WTC11 (cell line): ENCODE measurements around the gene MDM4. TPM values are rescaled to one million over a fixed set of nuclear protein-coding genes. Genes with fewer than 3 reads are reported as not detected.
A peak's percentile ranks its signal among the peaks of the same experiment; 100 is the strongest.

Experiments
- ATAC-seq: fragments of 200-7000 bp; cut with Tn5 transposase; 2 replicates; pipeline ENCODE4 v1.10.0; 2021; ENCODE audit warnings: mild to moderate bottlenecking, moderate library complexity
- CTCF ChIA-PET: fragments of 300-600 bp; sonication (Branson Sonifier 250); formaldehyde crosslinking; loops from one replicate; lab custom pipeline; 2021; ENCODE audit warnings: antibody characterized with exemption; lab: Charles Lee
- POLR2A ChIA-PET: fragments of 350-600 bp; sonication (Branson Sonifier 250); formaldehyde crosslinking; loops from one replicate; lab custom pipeline; 2021; ENCODE audit warnings: antibody characterized with exemption; lab: Charles Lee
- DNase-seq: peaks from one replicate; pipeline ENCODE4 v3.0.0; 2021; ENCODE audit warnings: low spot score
- H3K27ac Mint-ChIP-seq: 2 replicates; pipeline ENCODE4 v1.8.0; 2021; ENCODE audit warnings: mixed read lengths
- H3K27me3 Mint-ChIP-seq: 2 replicates; pipeline ENCODE4 v1.8.0; 2021; ENCODE audit warnings: low read depth, mild to moderate bottlenecking, moderate library complexity, mixed read lengths
- H3K36me3 Mint-ChIP-seq: 2 replicates; pipeline ENCODE4 v1.8.0; 2021; ENCODE audit warnings: mixed read lengths
- H3K4me1 Mint-ChIP-seq: 2 replicates; pipeline ENCODE4 v1.8.0; 2022; ENCODE audit warnings: mixed read lengths
- H3K4me3 Mint-ChIP-seq: 2 replicates; pipeline ENCODE4 v1.8.0; 2021; ENCODE audit warnings: mild to moderate bottlenecking, moderate library complexity, mixed read lengths
- H3K9me3 Mint-ChIP-seq: 2 replicates; pipeline ENCODE4 v1.8.0; 2021; ENCODE audit warnings: mixed read lengths
- JUN ChIP-seq: sonication (generic); formaldehyde crosslinking; IDR thresholded peaks from 2 replicates; pipeline ENCODE4 v1.8.0; 2023; ENCODE audit warnings: mild to moderate bottlenecking, missing genetic modification reagents
- KAT7 ChIP-seq: sonication (generic); formaldehyde crosslinking; IDR thresholded peaks from 2 replicates; pipeline ENCODE4 v1.8.1; 2023; ENCODE audit warnings: missing genetic modification reagents, mild to moderate bottlenecking, borderline replicate concordance
- NFATC4 ChIP-seq: fragments of 250-450 bp; sonication (Bioruptor Pico); IDR thresholded peaks from 2 replicates; pipeline ENCODE4 v1.9.0; 2021; ENCODE audit warnings: mild to moderate bottlenecking
- NFE2L1 ChIP-seq: sonication (generic); formaldehyde crosslinking; IDR thresholded peaks from 2 replicates; pipeline ENCODE4 v1.8.1; 2023; ENCODE audit warnings: missing genetic modification reagents
- NR3C1 ChIP-seq: sonication (generic); formaldehyde crosslinking; conservative IDR thresholded peaks from 2 replicates; pipeline ENCODE4 v1.8.1; 2023; ENCODE audit warnings: low read depth, mild to moderate bottlenecking, missing genetic modification reagents
- SOX15 ChIP-seq: fragments of 250-450 bp; sonication (Bioruptor Pico); IDR thresholded peaks from 2 replicates; pipeline ENCODE4 v1.9.0; 2021; ENCODE audit warnings: mild to moderate bottlenecking
- TEAD4 ChIP-seq: sonication (generic); formaldehyde crosslinking; IDR thresholded peaks from 2 replicates; pipeline ENCODE4 v1.8.0; 2022; ENCODE audit warnings: mild to moderate bottlenecking, missing genetic modification reagents
- ZNF138 ChIP-seq: sonication (generic); formaldehyde crosslinking; conservative IDR thresholded peaks from 2 replicates; pipeline ENCODE4 v1.8.1; 2022; ENCODE audit warnings: mild to moderate bottlenecking, moderate library complexity, missing genetic modification reagents
- ZNF263 ChIP-seq: sonication (generic); formaldehyde crosslinking; IDR thresholded peaks from 2 replicates; pipeline ENCODE4 v1.8.1; 2022; ENCODE audit warnings: low read depth, mild to moderate bottlenecking, moderate library complexity, missing genetic modification reagents
- ZNF416 ChIP-seq: fragments of 250-450 bp; sonication (Bioruptor Pico); IDR thresholded peaks from 2 replicates; pipeline ENCODE4 v1.9.0; 2021; ENCODE audit warnings: mild to moderate bottlenecking, inconsistent platforms
- ZNF423 ChIP-seq: fragments of 250-450 bp; sonication (Bioruptor Pico); IDR thresholded peaks from 2 replicates; pipeline ENCODE4 v2.1.2; 2022; ENCODE audit warnings: mild to moderate bottlenecking, moderate library complexity
- ZNF671 ChIP-seq: fragments of 250-450 bp; sonication (Bioruptor Pico); IDR thresholded peaks from 2 replicates; pipeline ENCODE4 v1.8.0; 2021; ENCODE audit warnings: mild to moderate bottlenecking
- total RNA-seq: library from RNA; stranded (reverse); gene quantifications from 3 replicates; pipeline ENCODE4 v1.2.3, GENCODE V29; 2021
- TF ChIP-seq, protein P1 (sequence below): sonication (generic); formaldehyde crosslinking; IDR thresholded peaks from 2 replicates; pipeline ENCODE4 v1.8.0; 2022; ENCODE audit warnings: mild to moderate bottlenecking, missing genetic modification reagents
- TF ChIP-seq, protein P2 (sequence below): sonication (generic); formaldehyde crosslinking; IDR thresholded peaks from 2 replicates; pipeline ENCODE4 v1.8.0; 2022; ENCODE audit warnings: mild to moderate bottlenecking, missing genetic modification reagents
- TF ChIP-seq, protein P3 (sequence below): sonication (generic); formaldehyde crosslinking; IDR thresholded peaks from 2 replicates; pipeline ENCODE4 v1.8.1; 2022; ENCODE audit warnings: mild to moderate bottlenecking, missing genetic modification reagents, moderate library complexity, borderline replicate concordance
- TF ChIP-seq, protein P4 (sequence below): sonication (generic); formaldehyde crosslinking; IDR thresholded peaks from 2 replicates; pipeline ENCODE4 v1.8.1; 2023; ENCODE audit warnings: mild to moderate bottlenecking, missing genetic modification reagents
- TF ChIP-seq, protein P5 (sequence below): fragments of 200-600 bp; IDR thresholded peaks from 2 replicates; pipeline ENCODE4 v1.8.0; 2022; ENCODE audit warnings: antibody characterized with exemption
- TF ChIP-seq, protein P6 (sequence below): fragments of 250-450 bp; sonication (Bioruptor Pico); IDR thresholded peaks from 2 replicates; pipeline ENCODE4 v2.1.2; 2022; ENCODE audit warnings: mild to moderate bottlenecking, moderate library complexity
- TF ChIP-seq, protein P7 (sequence below): fragments of 250-450 bp; sonication (Bioruptor Pico); IDR thresholded peaks from 2 replicates; pipeline ENCODE4 v1.8.0; 2021; ENCODE audit warnings: mild to moderate bottlenecking

MDM4 gene
- total RNA-seq, 1 experiment from 2014 or later = 76.2 TPM

DNA sequence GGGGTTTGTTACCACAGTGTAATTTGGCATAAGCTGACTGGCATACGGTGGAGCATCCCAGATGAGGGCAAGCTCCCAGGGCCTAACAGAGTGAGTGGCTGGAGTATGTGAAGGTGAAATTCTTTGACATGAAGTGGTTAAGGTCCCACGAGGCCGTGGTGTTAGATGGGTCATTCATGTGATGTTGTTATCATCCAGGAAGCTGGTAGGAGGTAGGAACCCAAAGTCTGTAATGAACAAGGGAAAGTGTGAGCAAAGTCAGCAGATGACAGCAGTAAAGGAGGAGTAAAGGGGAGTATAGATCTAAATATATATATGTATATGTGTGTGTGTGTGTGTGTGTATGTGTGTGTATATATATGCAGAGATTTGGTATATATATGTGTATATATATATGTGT lies 47.6 kb downstream of the MDM4 start:
- Mint-ChIP-seq H3K27me3 (peaks cover 2% of the 10 kb centered on the region), H3K9me3 (no peaks in the 10 kb centered on the region), H3K4me3 (no peak overlapping the region), H3K27ac (no peak overlapping the region), H3K4me1 (peaks cover 55% of the 10 kb centered on the region), H3K36me3 (0 out of 2 replicates have a peak, but pooled peaks cover 3% of the 10 kb centered on the region)
- no peak for TF ChIP-seq KAT7 (CRISPR knock-in tag)
- DNase-seq = no peak
- ATAC-seq = no peak
- CTCF ChIA-PET = interaction anchor here (1.0 kb wide), 1 partner anchor 243 kb away, joined by 7 read pairs; no protein-coding TSS in a partner anchor
- POLR2A ChIA-PET = no interaction called here

DNA sequence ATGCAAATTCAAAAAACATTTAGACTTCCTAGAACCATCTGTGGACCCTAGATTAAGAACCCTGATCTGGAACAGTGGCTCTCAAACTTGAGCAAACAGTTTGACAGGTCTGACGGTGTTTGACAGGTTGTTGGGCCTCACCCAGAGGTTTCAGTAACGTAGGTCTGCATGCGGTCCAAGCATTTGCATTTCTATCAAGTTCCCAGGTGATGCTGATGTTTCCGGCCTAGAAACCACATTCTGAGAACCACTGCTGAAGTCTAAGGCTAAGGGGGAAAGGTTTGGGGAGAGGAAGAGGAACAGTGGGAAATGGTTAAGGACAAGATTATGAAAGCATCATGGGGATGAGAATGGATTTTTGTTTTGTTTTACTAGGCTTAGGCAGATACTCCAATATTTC lies 48.6 kb downstream of the MDM4 start:
- CTCF ChIA-PET = interaction anchor here (1.0 to 4.7 kb wide), 16 partner anchors 10 to 243 kb away, joined by 3 to 216 read pairs (median 9); partner anchors contain the start of gene PIK3C2B
- TF ChIP-seq, protein P1, sequence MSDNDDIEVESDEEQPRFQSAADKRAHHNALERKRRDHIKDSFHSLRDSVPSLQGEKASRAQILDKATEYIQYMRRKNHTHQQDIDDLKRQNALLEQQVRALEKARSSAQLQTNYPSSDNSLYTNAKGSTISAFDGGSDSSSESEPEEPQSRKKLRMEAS (CRISPR knock-in tag) = 0 out of 2 replicates have a peak, but pooled peaks have one; percentile 5
- TF ChIP-seq, protein P2, sequence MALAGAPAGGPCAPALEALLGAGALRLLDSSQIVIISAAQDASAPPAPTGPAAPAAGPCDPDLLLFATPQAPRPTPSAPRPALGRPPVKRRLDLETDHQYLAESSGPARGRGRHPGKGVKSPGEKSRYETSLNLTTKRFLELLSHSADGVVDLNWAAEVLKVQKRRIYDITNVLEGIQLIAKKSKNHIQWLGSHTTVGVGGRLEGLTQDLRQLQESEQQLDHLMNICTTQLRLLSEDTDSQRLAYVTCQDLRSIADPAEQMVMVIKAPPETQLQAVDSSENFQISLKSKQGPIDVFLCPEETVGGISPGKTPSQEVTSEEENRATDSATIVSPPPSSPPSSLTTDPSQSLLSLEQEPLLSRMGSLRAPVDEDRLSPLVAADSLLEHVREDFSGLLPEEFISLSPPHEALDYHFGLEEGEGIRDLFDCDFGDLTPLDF (CRISPR knock-in tag) = no peak
- no peak for TF ChIP-seq KAT7 (CRISPR knock-in tag)
- DNase-seq (no peak), ATAC-seq (no peak)
- POLR2A ChIA-PET = interaction anchor here (1.8 kb wide), 1 partner anchor 242 kb away, joined by 5 read pairs; no protein-coding TSS in a partner anchor
- Mint-ChIP-seq H3K27ac (peak overlapping the region; percentile 52), H3K4me1 (peaks cover 61% of the 10 kb centered on the region), H3K4me3 (no peak overlapping the region), H3K27me3 (peaks cover 6% of the 10 kb centered on the region), H3K36me3 (0 out of 2 replicates have a peak, but pooled peaks cover 3% of the 10 kb centered on the region), H3K9me3 (no peaks in the 10 kb centered on the region)

DNA sequence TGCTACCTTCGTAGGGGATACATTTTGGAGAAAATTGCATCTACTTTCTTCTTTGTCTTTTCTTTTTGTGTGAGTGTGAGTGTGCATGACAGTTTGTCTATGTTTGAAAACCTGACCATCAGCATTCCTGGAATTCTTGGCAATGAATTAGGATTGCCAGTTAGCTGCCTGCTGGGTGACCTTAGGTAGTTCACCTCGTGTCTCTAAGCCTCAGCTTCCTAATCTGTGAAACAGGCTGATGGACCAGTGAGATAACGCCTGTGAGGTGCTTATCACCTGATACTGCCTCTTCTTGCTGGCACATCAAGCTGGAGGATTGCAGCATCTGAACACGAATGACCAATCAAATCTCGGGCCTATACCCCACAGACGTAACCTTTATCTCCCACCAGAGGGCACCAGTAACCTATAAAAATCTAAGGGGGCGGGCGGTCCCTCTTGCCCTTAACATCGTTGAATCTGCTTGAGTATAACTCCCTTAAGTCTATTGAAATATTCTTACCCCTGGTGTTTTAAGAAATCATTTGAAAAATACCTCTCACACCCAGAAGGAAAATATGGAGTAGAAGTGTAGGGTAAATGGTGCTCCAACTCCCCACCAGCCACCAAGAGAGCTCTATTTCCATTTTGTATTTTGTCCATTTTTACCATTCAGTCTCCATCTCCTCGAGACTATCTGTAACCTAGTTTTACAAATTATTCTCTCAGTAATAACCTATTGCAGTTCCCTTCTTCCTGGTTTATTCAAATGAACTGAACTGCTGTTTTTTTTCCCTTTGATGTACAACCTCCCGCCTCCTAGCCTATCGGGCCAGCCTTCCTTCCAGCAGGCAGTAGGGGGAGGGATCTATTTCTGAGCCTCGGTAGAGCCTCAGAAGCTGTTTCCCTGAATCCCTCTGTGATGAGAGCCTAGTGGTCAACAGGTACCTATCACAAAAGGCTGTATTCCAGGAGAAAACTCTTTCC lies 49.7 kb downstream of the MDM4 start:
- ATAC-seq = peak; percentile 85
- ChIA-PET CTCF (interaction anchor here (0.6 to 4.7 kb wide), 60 partner anchors 9 to 496 kb away, joined by 3 to 216 read pairs (median 5); partner anchors contain the start of genes LRRN2, MDM4 and PIK3C2B), POLR2A (interaction anchor here (0.6 to 1.8 kb wide), 5 partner anchors 8 to 241 kb away, joined by 3 to 5 read pairs (median 3); partner anchors contain the start of gene LRRN2)
- H3K27ac Mint-ChIP-seq = peak overlapping the region; percentile 71
- H3K9me3 Mint-ChIP-seq = peaks cover 4% of the 10 kb centered on the region; the same call in 1 of the 2 replicates
- DNase-seq = peak; percentile 40
- peaks cover 7% of the 10 kb centered on the region; the same call in 1 of the 2 replicates for H3K36me3 Mint-ChIP-seq
- peaks cover 6% of the 10 kb centered on the region for H3K27me3 Mint-ChIP-seq
- peaks cover 54% of the 10 kb centered on the region for H3K4me1 Mint-ChIP-seq
- H3K4me3 Mint-ChIP-seq = peak overlapping the region; percentile 53
- TF ChIP-seq NFE2L1 (no peak), ZNF263 (no peak), NR3C1 (CRISPR knock-in tag) (no peak), ZNF138 (CRISPR knock-in tag) (no peak), ZNF671 (CRISPR knock-in tag) (no peak), JUN (CRISPR knock-in tag) (no peak), ZNF423 (CRISPR knock-in tag) (no peak), SOX15 (CRISPR knock-in tag) (no peak), ZNF416 (CRISPR knock-in tag) (no peak), NFATC4 (CRISPR knock-in tag) (no peak), TEAD4 (CRISPR knock-in tag) (peak; percentile 93)
- TF ChIP-seq, protein P3, sequence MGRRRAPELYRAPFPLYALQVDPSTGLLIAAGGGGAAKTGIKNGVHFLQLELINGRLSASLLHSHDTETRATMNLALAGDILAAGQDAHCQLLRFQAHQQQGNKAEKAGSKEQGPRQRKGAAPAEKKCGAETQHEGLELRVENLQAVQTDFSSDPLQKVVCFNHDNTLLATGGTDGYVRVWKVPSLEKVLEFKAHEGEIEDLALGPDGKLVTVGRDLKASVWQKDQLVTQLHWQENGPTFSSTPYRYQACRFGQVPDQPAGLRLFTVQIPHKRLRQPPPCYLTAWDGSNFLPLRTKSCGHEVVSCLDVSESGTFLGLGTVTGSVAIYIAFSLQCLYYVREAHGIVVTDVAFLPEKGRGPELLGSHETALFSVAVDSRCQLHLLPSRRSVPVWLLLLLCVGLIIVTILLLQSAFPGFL (CRISPR knock-in tag) = no peak
- TF ChIP-seq, protein P4, sequence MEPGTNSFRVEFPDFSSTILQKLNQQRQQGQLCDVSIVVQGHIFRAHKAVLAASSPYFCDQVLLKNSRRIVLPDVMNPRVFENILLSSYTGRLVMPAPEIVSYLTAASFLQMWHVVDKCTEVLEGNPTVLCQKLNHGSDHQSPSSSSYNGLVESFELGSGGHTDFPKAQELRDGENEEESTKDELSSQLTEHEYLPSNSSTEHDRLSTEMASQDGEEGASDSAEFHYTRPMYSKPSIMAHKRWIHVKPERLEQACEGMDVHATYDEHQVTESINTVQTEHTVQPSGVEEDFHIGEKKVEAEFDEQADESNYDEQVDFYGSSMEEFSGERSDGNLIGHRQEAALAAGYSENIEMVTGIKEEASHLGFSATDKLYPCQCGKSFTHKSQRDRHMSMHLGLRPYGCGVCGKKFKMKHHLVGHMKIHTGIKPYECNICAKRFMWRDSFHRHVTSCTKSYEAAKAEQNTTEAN (CRISPR knock-in tag) = no peak
- TF ChIP-seq, protein P5, sequence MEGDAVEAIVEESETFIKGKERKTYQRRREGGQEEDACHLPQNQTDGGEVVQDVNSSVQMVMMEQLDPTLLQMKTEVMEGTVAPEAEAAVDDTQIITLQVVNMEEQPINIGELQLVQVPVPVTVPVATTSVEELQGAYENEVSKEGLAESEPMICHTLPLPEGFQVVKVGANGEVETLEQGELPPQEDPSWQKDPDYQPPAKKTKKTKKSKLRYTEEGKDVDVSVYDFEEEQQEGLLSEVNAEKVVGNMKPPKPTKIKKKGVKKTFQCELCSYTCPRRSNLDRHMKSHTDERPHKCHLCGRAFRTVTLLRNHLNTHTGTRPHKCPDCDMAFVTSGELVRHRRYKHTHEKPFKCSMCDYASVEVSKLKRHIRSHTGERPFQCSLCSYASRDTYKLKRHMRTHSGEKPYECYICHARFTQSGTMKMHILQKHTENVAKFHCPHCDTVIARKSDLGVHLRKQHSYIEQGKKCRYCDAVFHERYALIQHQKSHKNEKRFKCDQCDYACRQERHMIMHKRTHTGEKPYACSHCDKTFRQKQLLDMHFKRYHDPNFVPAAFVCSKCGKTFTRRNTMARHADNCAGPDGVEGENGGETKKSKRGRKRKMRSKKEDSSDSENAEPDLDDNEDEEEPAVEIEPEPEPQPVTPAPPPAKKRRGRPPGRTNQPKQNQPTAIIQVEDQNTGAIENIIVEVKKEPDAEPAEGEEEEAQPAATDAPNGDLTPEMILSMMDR = peak; percentile 68
- TF ChIP-seq, protein P6, sequence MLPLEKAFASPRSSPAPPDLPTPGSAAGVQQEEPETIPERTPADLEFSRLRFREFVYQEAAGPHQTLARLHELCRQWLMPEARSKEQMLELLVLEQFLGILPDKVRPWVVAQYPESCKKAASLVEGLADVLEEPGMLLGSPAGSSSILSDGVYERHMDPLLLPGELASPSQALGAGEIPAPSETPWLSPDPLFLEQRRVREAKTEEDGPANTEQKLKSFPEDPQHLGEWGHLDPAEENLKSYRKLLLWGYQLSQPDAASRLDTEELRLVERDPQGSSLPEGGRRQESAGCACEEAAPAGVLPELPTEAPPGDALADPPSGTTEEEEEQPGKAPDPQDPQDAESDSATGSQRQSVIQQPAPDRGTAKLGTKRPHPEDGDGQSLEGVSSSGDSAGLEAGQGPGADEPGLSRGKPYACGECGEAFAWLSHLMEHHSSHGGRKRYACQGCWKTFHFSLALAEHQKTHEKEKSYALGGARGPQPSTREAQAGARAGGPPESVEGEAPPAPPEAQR (CRISPR knock-in tag) = no peak
- TF ChIP-seq, protein P7, sequence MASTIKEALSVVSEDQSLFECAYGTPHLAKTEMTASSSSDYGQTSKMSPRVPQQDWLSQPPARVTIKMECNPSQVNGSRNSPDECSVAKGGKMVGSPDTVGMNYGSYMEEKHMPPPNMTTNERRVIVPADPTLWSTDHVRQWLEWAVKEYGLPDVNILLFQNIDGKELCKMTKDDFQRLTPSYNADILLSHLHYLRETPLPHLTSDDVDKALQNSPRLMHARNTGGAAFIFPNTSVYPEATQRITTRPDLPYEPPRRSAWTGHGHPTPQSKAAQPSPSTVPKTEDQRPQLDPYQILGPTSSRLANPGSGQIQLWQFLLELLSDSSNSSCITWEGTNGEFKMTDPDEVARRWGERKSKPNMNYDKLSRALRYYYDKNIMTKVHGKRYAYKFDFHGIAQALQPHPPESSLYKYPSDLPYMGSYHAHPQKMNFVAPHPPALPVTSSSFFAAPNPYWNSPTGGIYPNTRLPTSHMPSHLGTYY = no peak
- TF ChIP-seq, protein P2 (CRISPR knock-in tag) = no peak
